ENCODE data around the gene ZNF296. TPM values are rescaled to one million over a fixed set of nuclear protein-coding genes. Genes with fewer than 3 reads are reported as not detected.

Gene ZNF296
- total and polyA plus RNA-seq, 2 experiments from 2014 or later: 1.2 TPM; not detected in 1

GRCh38 chr19:45117167-45117594, 40.9 kb upstream of the ZNF296 start:
- H3K4me3 ChIP-seq: no peak overlapping the region
- no peaks in the 10 kb centered on the region for H3K9me3 ChIP-seq (ENCODE audit: low read depth)
- H2AFZ ChIP-seq: no peak overlapping the region
- TF ChIP-seq EZH2 (IDR thresholded peaks at IDR 0.05; ENCODE audit: borderline replicate concordance): no peak
- TF ChIP-seq CTCF (IDR thresholded peaks at IDR 0.05; ENCODE audit: poor library complexity): no peak
- TF ChIP-seq EZH2phosphoT487 (IDR thresholded peaks at IDR 0.05; ENCODE audit: low read depth, severe bottlenecking, unreplicated experiment): no peak
- H3K27ac ChIP-seq: no peak overlapping the region
- peak; percentile 46 for DNase-seq (ENCODE audit: low spot score)
- H3K36me3 ChIP-seq (replicated peaks; ENCODE audit: insufficient read depth, low read depth): no peaks in the 10 kb centered on the region
- 58% methylated on average over 16 of the region's 16 CpGs for WGBS (ENCODE audit: low lambda C conversion rate, missing lambda C conversion rate)
- peaks cover 59% of the 10 kb centered on the region for H4K20me1 ChIP-seq (ENCODE audit: insufficient read depth, poor library complexity, severe bottlenecking)
- peaks cover 100% of the 10 kb centered on the region for H3K79me2 ChIP-seq
- no peaks in the 10 kb centered on the region for H3K9me2 ChIP-seq (replicated peaks; ENCODE audit: insufficient read depth)
- H3K4me2 ChIP-seq: peak overlapping the region; percentile 16
- H3K27me3 ChIP-seq: no peaks in the 10 kb centered on the region
- peaks cover 34% of the 10 kb centered on the region for H3K4me1 ChIP-seq (ENCODE audit: insufficient read depth)

- peaks cover 54% of the 10 kb centered on the region for H4K20me1 ChIP-seq (ENCODE audit: insufficient read depth, poor library complexity, severe bottlenecking)
- no peak for TF ChIP-seq CTCF (IDR thresholded peaks at IDR 0.05; ENCODE audit: poor library complexity)
- no peak for TF ChIP-seq EZH2 (IDR thresholded peaks at IDR 0.05; ENCODE audit: borderline replicate concordance)
- no peak for TF ChIP-seq EZH2phosphoT487 (IDR thresholded peaks at IDR 0.05; ENCODE audit: low read depth, severe bottlenecking, unreplicated experiment)
- no peak for DNase-seq (ENCODE audit: low spot score)
Observed at GRCh38 chr19:45115809-45116615, 39.7 kb upstream of the ZNF296 start.

GRCh38 chr19:45114116-45114515, 37.8 kb upstream of the ZNF296 start:
- Histone ChIP-seq H4K20me1 (ENCODE audit: insufficient read depth, poor library complexity, severe bottlenecking) (peaks cover 50% of the 10 kb centered on the region), H3K27me3 (no peaks in the 10 kb centered on the region), H3K4me2 (peak overlapping the region; percentile 72), H3K27ac (peak overlapping the region; percentile 94), H3K4me1 (ENCODE audit: insufficient read depth) (peaks cover 30% of the 10 kb centered on the region), H3K9me2 (replicated peaks; ENCODE audit: insufficient read depth) (no peaks in the 10 kb centered on the region), H3K4me3 (no peak overlapping the region), H3K36me3 (replicated peaks; ENCODE audit: insufficient read depth, low read depth) (no peaks in the 10 kb centered on the region), H3K9me3 (ENCODE audit: low read depth) (no peaks in the 10 kb centered on the region), H3K79me2 (peaks cover 100% of the 10 kb centered on the region), H2AFZ (no peak overlapping the region)
- WGBS (ENCODE audit: low lambda C conversion rate, missing lambda C conversion rate): 90% methylated on average over 4 of the region's 4 CpGs
- no peak for DNase-seq (ENCODE audit: low spot score)
- TF ChIP-seq EZH2phosphoT487 (IDR thresholded peaks at IDR 0.05; ENCODE audit: low read depth, severe bottlenecking, unreplicated experiment): no peak
- TF ChIP-seq EZH2 (IDR thresholded peaks at IDR 0.05; ENCODE audit: borderline replicate concordance): no peak

More at GRCh38 chr19:45115809-45116615, 39.7 kb upstream of the ZNF296 start:
- H3K4me3 ChIP-seq: no peak overlapping the region
- H3K27ac ChIP-seq: no peak overlapping the region
- H3K9me3 ChIP-seq (ENCODE audit: low read depth): no peaks in the 10 kb centered on the region
- H2AFZ ChIP-seq: no peak overlapping the region
- no peaks in the 10 kb centered on the region for H3K9me2 ChIP-seq (replicated peaks; ENCODE audit: insufficient read depth)
- H3K79me2 ChIP-seq: peaks cover 100% of the 10 kb centered on the region
- no peak overlapping the region for H3K4me2 ChIP-seq
- peaks cover 34% of the 10 kb centered on the region for H3K4me1 ChIP-seq (ENCODE audit: insufficient read depth)
- 95% methylated on average over 21 of the region's 21 CpGs for WGBS (ENCODE audit: low lambda C conversion rate, missing lambda C conversion rate)
- no peaks in the 10 kb centered on the region for H3K36me3 ChIP-seq (replicated peaks; ENCODE audit: insufficient read depth, low read depth)
- no peaks in the 10 kb centered on the region for H3K27me3 ChIP-seq

- H3K9me3 ChIP-seq (ENCODE audit: low read depth): no peaks in the 10 kb centered on the region
- peak overlapping the region; percentile 94 for H3K27ac ChIP-seq
- peak; percentile 82 for DNase-seq (ENCODE audit: low spot score)
- H3K27me3 ChIP-seq: no peaks in the 10 kb centered on the region
- WGBS (ENCODE audit: low lambda C conversion rate, missing lambda C conversion rate): 47% methylated on average over 8 of the region's 9 CpGs
- peaks cover 100% of the 10 kb centered on the region for H3K79me2 ChIP-seq
- H3K4me3 ChIP-seq: no peak overlapping the region
- H4K20me1 ChIP-seq (ENCODE audit: insufficient read depth, poor library complexity, severe bottlenecking): peaks cover 53% of the 10 kb centered on the region
- TF ChIP-seq CTCF (IDR thresholded peaks at IDR 0.05; ENCODE audit: poor library complexity) (no peak), EZH2 (IDR thresholded peaks at IDR 0.05; ENCODE audit: borderline replicate concordance) (no peak), EZH2phosphoT487 (IDR thresholded peaks at IDR 0.05; ENCODE audit: low read depth, severe bottlenecking, unreplicated experiment) (no peak)
- peak overlapping the region; percentile 72 for H3K4me2 ChIP-seq
- no peaks in the 10 kb centered on the region for H3K36me3 ChIP-seq (replicated peaks; ENCODE audit: insufficient read depth, low read depth)
- no peaks in the 10 kb centered on the region for H3K9me2 ChIP-seq (replicated peaks; ENCODE audit: insufficient read depth)
- no peak overlapping the region for H2AFZ ChIP-seq
- peaks cover 30% of the 10 kb centered on the region for H3K4me1 ChIP-seq (ENCODE audit: insufficient read depth)
Observed at GRCh38 chr19:45113628-45114027, 37.4 kb upstream of the ZNF296 start.
